NCI-H510A treated with DMSO at 0.1 percent for 48 hours (cell line): ENCODE results near the gene COX17.

Experiments
- DNase-seq: peaks from one replicate; lab custom pipeline; 2025; lab: John Stamatoyannopoulos, UW

The COX17 gene

GRCh38 chr3:119673875-119674274 lies 3.3 kb downstream of the COX17 start:
- no peak for DNase-seq

GRCh38 chr3:119672776-119673175 lies 4.4 kb downstream of the COX17 start:
- DNase-seq, result no peak

GRCh38 chr3:119669906-119670570 lies 7.2 kb downstream of the COX17 start:
- no peak for DNase-seq

GRCh38 chr3:119665954-119666559 lies 11.1 kb downstream of the COX17 start:
- DNase-seq, result no peak

GRCh38 chr3:119664850-119665379 lies 12.3 kb downstream of the COX17 start:
- DNase-seq, result no peak

GRCh38 chr3:119664370-119664769 lies 12.8 kb downstream of the COX17 start:
- no peak for DNase-seq

- no peak for DNase-seq
These were observed 13.3 kb downstream of the COX17 start for GRCh38 chr3:119663885-119664284.

- no peak for DNase-seq
These were observed 14.4 kb downstream of the COX17 start for GRCh38 chr3:119662604-119663373.

- DNase-seq, result no peak
These were observed 16.4 kb downstream of the COX17 start, which contains the start of gene POPDC2 for GRCh38 chr3:119660474-119661440. POPDC2 (minus strand) TSS chr3:119660589; CDS start chr3:119660423, 166 bp downstream.

- DNase-seq, result no peak
These were observed 17.5 kb downstream of the COX17 start for GRCh38 chr3:119659606-119660291.

GRCh38 chr3:119658994-119659393 lies 18.2 kb downstream of the COX17 start:
- no peak for DNase-seq

GRCh38 chr3:119657887-119658702 lies 19.1 kb downstream of the COX17 start:
- DNase-seq, result no peak

GRCh38 chr3:119653876-119654275 lies 23.3 kb downstream of the COX17 start:
- DNase-seq, result no peak

GRCh38 chr3:119652306-119653033 lies 24.7 kb downstream of the COX17 start:
- DNase-seq, result no peak

GRCh38 chr3:119649761-119650160 lies 27.4 kb downstream of the COX17 start:
- DNase-seq, result peak; percentile 4

- DNase-seq, result no peak
These were observed 29.2 kb downstream of the COX17 start for GRCh38 chr3:119647843-119648575.

- no peak for DNase-seq
These were observed 30.0 kb downstream of the COX17 start for GRCh38 chr3:119647171-119647570.

- no peak for DNase-seq
These were observed 31.4 kb downstream of the COX17 start for GRCh38 chr3:119645813-119646212.

GRCh38 chr3:119644481-119644880 lies 32.7 kb downstream of the COX17 start:
- no peak for DNase-seq
